Measurements from ENCODE around the gene ACVR1B.

ACVR1B gene

GRCh38 chr12:51959211-51959610 lies 7.7 kb downstream of the ACVR1B start:
- H3K4me3 ChIP-seq (ENCODE audit: low read length in 2 of 2), result no peak overlapping the region
- H3K27ac ChIP-seq (ENCODE audit: low read length), result no peak overlapping the region
- no peaks in the 10 kb centered on the region for H3K36me3 ChIP-seq (ENCODE audit: control insufficient read depth in 2 of 2, insufficient read depth in 2 of 2, low read length in 2 of 2)
- H3K27me3 ChIP-seq (ENCODE audit: control insufficient read depth in 1 of 2, insufficient read depth in 2 of 2, low read length in 2 of 2), result no peaks in the 10 kb centered on the region
- peaks cover 35% of the 10 kb centered on the region for H3K4me1 ChIP-seq (ENCODE audit: control insufficient read depth, insufficient read depth, low read length)
- H3K9me3 ChIP-seq (ENCODE audit: control insufficient read depth in 2 of 2, low read length in 2 of 2), result no peaks in the 10 kb centered on the region
- H3K9ac ChIP-seq (ENCODE audit: low read length in 2 of 2), result no peak overlapping the region

GRCh38 chr12:51959921-51960320 lies 8.4 kb downstream of the ACVR1B start:
- Histone ChIP-seq H3K9ac (ENCODE audit: low read length in 2 of 2) (no peak overlapping the region), H3K27me3 (ENCODE audit: control insufficient read depth in 1 of 2, insufficient read depth in 2 of 2, low read length in 2 of 2) (no peaks in the 10 kb centered on the region), H3K4me3 (ENCODE audit: low read length in 2 of 2) (no peak overlapping the region), H3K9me3 (ENCODE audit: control insufficient read depth in 2 of 2, low read length in 2 of 2) (no peaks in the 10 kb centered on the region), H3K4me1 (ENCODE audit: control insufficient read depth, insufficient read depth, low read length) (peaks cover 30% of the 10 kb centered on the region), H3K27ac (ENCODE audit: low read length) (no peak overlapping the region), H3K36me3 (ENCODE audit: control insufficient read depth in 2 of 2, insufficient read depth in 2 of 2, low read length in 2 of 2) (no peaks in the 10 kb centered on the region)

GRCh38 chr12:51960488-51960887 lies 9.0 kb downstream of the ACVR1B start:
- H3K36me3 ChIP-seq (ENCODE audit: control insufficient read depth in 2 of 2, insufficient read depth in 2 of 2, low read length in 2 of 2), result no peaks in the 10 kb centered on the region
- H3K27ac ChIP-seq (ENCODE audit: low read length), result no peak overlapping the region
- no peaks in the 10 kb centered on the region for H3K9me3 ChIP-seq (ENCODE audit: control insufficient read depth in 2 of 2, low read length in 2 of 2)
- H3K9ac ChIP-seq (ENCODE audit: low read length in 2 of 2), result no peak overlapping the region
- H3K4me3 ChIP-seq (ENCODE audit: low read length in 2 of 2), result no peak overlapping the region
- no peaks in the 10 kb centered on the region for H3K27me3 ChIP-seq (ENCODE audit: control insufficient read depth in 1 of 2, insufficient read depth in 2 of 2, low read length in 2 of 2)
- peaks cover 25% of the 10 kb centered on the region for H3K4me1 ChIP-seq (ENCODE audit: control insufficient read depth, insufficient read depth, low read length)

- no peak overlapping the region for H3K9ac ChIP-seq (ENCODE audit: low read length in 2 of 2)
- peaks cover 21% of the 10 kb centered on the region for H3K4me1 ChIP-seq (ENCODE audit: control insufficient read depth, insufficient read depth, low read length)
- H3K4me3 ChIP-seq (ENCODE audit: low read length in 2 of 2), result no peak overlapping the region
- no peaks in the 10 kb centered on the region for H3K9me3 ChIP-seq (ENCODE audit: control insufficient read depth in 2 of 2, low read length in 2 of 2)
- H3K36me3 ChIP-seq (ENCODE audit: control insufficient read depth in 2 of 2, insufficient read depth in 2 of 2, low read length in 2 of 2), result no peaks in the 10 kb centered on the region
- no peak overlapping the region for H3K27ac ChIP-seq (ENCODE audit: low read length)
- H3K27me3 ChIP-seq (ENCODE audit: control insufficient read depth in 1 of 2, insufficient read depth in 2 of 2, low read length in 2 of 2), result no peaks in the 10 kb centered on the region
These were observed 9.4 kb downstream of the ACVR1B start for GRCh38 chr12:51960890-51961289.

- peaks cover 19% of the 10 kb centered on the region for H3K4me1 ChIP-seq (ENCODE audit: control insufficient read depth, insufficient read depth, low read length)
- H3K27ac ChIP-seq (ENCODE audit: low read length), result no peak overlapping the region
- no peak overlapping the region for H3K9ac ChIP-seq (ENCODE audit: low read length in 2 of 2)
- no peak overlapping the region for H3K4me3 ChIP-seq (ENCODE audit: low read length in 2 of 2)
- H3K27me3 ChIP-seq (ENCODE audit: control insufficient read depth in 1 of 2, insufficient read depth in 2 of 2, low read length in 2 of 2), result no peaks in the 10 kb centered on the region
- no peaks in the 10 kb centered on the region for H3K9me3 ChIP-seq (ENCODE audit: control insufficient read depth in 2 of 2, low read length in 2 of 2)
- H3K36me3 ChIP-seq (ENCODE audit: control insufficient read depth in 2 of 2, insufficient read depth in 2 of 2, low read length in 2 of 2), result no peaks in the 10 kb centered on the region
These were observed 10.3 kb downstream of the ACVR1B start for GRCh38 chr12:51961834-51962233.

- H3K9ac ChIP-seq (ENCODE audit: low read length in 2 of 2), result no peak overlapping the region
- no peak overlapping the region for H3K4me3 ChIP-seq (ENCODE audit: low read length in 2 of 2)
- H3K4me1 ChIP-seq (ENCODE audit: control insufficient read depth, insufficient read depth, low read length), result peaks cover 17% of the 10 kb centered on the region
- H3K36me3 ChIP-seq (ENCODE audit: control insufficient read depth in 2 of 2, insufficient read depth in 2 of 2, low read length in 2 of 2), result no peaks in the 10 kb centered on the region
- H3K9me3 ChIP-seq (ENCODE audit: control insufficient read depth in 2 of 2, low read length in 2 of 2), result no peaks in the 10 kb centered on the region
- H3K27ac ChIP-seq (ENCODE audit: low read length), result no peak overlapping the region
- H3K27me3 ChIP-seq (ENCODE audit: control insufficient read depth in 1 of 2, insufficient read depth in 2 of 2, low read length in 2 of 2), result no peaks in the 10 kb centered on the region
These were observed 11.2 kb downstream of the ACVR1B start for GRCh38 chr12:51962737-51963136.

GRCh38 chr12:51963477-51963876 lies 12.0 kb downstream of the ACVR1B start:
- Histone ChIP-seq H3K4me3 (ENCODE audit: low read length in 2 of 2) (no peak overlapping the region), H3K36me3 (ENCODE audit: control insufficient read depth in 2 of 2, insufficient read depth in 2 of 2, low read length in 2 of 2) (no peaks in the 10 kb centered on the region), H3K9ac (ENCODE audit: low read length in 2 of 2) (no peak overlapping the region), H3K4me1 (ENCODE audit: control insufficient read depth, insufficient read depth, low read length) (peaks cover 15% of the 10 kb centered on the region), H3K27me3 (ENCODE audit: control insufficient read depth in 1 of 2, insufficient read depth in 2 of 2, low read length in 2 of 2) (no peaks in the 10 kb centered on the region), H3K27ac (ENCODE audit: low read length) (no peak overlapping the region), H3K9me3 (ENCODE audit: control insufficient read depth in 2 of 2, low read length in 2 of 2) (no peaks in the 10 kb centered on the region)

GRCh38 chr12:51969643-51970042 lies 18.1 kb downstream of the ACVR1B start:
- H3K9me3 ChIP-seq (ENCODE audit: control insufficient read depth in 2 of 2, low read length in 2 of 2), result no peaks in the 10 kb centered on the region
- no peak overlapping the region for H3K9ac ChIP-seq (ENCODE audit: low read length in 2 of 2)
- no peak overlapping the region for H3K27ac ChIP-seq (ENCODE audit: low read length)
- H3K4me1 ChIP-seq (ENCODE audit: control insufficient read depth, insufficient read depth, low read length), result peaks cover 9% of the 10 kb centered on the region
- H3K4me3 ChIP-seq (ENCODE audit: low read length in 2 of 2), result no peak overlapping the region
- H3K36me3 ChIP-seq (ENCODE audit: control insufficient read depth in 2 of 2, insufficient read depth in 2 of 2, low read length in 2 of 2), result no peaks in the 10 kb centered on the region
- H3K27me3 ChIP-seq (ENCODE audit: control insufficient read depth in 1 of 2, insufficient read depth in 2 of 2, low read length in 2 of 2), result no peaks in the 10 kb centered on the region

- H3K9ac ChIP-seq (ENCODE audit: low read length in 2 of 2), result no peak overlapping the region
- no peaks in the 10 kb centered on the region for H3K27me3 ChIP-seq (ENCODE audit: control insufficient read depth in 1 of 2, insufficient read depth in 2 of 2, low read length in 2 of 2)
- H3K4me3 ChIP-seq (ENCODE audit: low read length in 2 of 2), result no peak overlapping the region
- H3K36me3 ChIP-seq (ENCODE audit: control insufficient read depth in 2 of 2, insufficient read depth in 2 of 2, low read length in 2 of 2), result peaks cover 7% of the 10 kb centered on the region in 2 donors
- no peaks in the 10 kb centered on the region for H3K9me3 ChIP-seq (ENCODE audit: control insufficient read depth in 2 of 2, low read length in 2 of 2)
- peaks cover 9% of the 10 kb centered on the region for H3K4me1 ChIP-seq (ENCODE audit: control insufficient read depth, insufficient read depth, low read length)
- no peak overlapping the region for H3K27ac ChIP-seq (ENCODE audit: low read length)
These were observed 19.6 kb downstream of the ACVR1B start for GRCh38 chr12:51970904-51971646.

- Histone ChIP-seq H3K4me3 (ENCODE audit: low read length in 2 of 2) (no peak overlapping the region), H3K9ac (ENCODE audit: low read length in 2 of 2) (no peak overlapping the region), H3K4me1 (ENCODE audit: control insufficient read depth, insufficient read depth, low read length) (peaks cover 9% of the 10 kb centered on the region), H3K27me3 (ENCODE audit: control insufficient read depth in 1 of 2, insufficient read depth in 2 of 2, low read length in 2 of 2) (no peaks in the 10 kb centered on the region), H3K27ac (ENCODE audit: low read length) (no peak overlapping the region), H3K9me3 (ENCODE audit: control insufficient read depth in 2 of 2, low read length in 2 of 2) (no peaks in the 10 kb centered on the region), H3K36me3 (ENCODE audit: control insufficient read depth in 2 of 2, insufficient read depth in 2 of 2, low read length in 2 of 2) (peaks cover 15% of the 10 kb centered on the region in 2 donors)
These were observed 20.4 kb downstream of the ACVR1B start for GRCh38 chr12:51971679-51972421.

GRCh38 chr12:51972422-51972812 lies 20.9 kb downstream of the ACVR1B start:
- Histone ChIP-seq H3K9me3 (ENCODE audit: control insufficient read depth in 2 of 2, low read length in 2 of 2) (no peaks in the 10 kb centered on the region), H3K27ac (ENCODE audit: low read length) (no peak overlapping the region), H3K4me1 (ENCODE audit: control insufficient read depth, insufficient read depth, low read length) (peaks cover 9% of the 10 kb centered on the region), H3K9ac (ENCODE audit: low read length in 2 of 2) (no peak overlapping the region), H3K36me3 (ENCODE audit: control insufficient read depth in 2 of 2, insufficient read depth in 2 of 2, low read length in 2 of 2) (peaks cover 16 to 17% of the 10 kb centered on the region in 2 donors), H3K4me3 (ENCODE audit: low read length in 2 of 2) (peak overlapping the region in 1 of 2 donors; percentile 3), H3K27me3 (ENCODE audit: control insufficient read depth in 1 of 2, insufficient read depth in 2 of 2, low read length in 2 of 2) (no peaks in the 10 kb centered on the region)
